Measurements from ENCODE around the gene CHPT1. TPM values are rescaled to one million over a fixed set of nuclear protein-coding genes. Genes with fewer than 3 reads are reported as not detected.
A peak's percentile ranks its signal among the peaks of the same experiment; 100 is the strongest.

CHPT1 gene
- total and polyA plus RNA-seq, 2 of the 13 experiments (the other 11 are each of a cell fraction or from before 2014, with no cell fraction given), result 117 to 178 TPM

DNA sequence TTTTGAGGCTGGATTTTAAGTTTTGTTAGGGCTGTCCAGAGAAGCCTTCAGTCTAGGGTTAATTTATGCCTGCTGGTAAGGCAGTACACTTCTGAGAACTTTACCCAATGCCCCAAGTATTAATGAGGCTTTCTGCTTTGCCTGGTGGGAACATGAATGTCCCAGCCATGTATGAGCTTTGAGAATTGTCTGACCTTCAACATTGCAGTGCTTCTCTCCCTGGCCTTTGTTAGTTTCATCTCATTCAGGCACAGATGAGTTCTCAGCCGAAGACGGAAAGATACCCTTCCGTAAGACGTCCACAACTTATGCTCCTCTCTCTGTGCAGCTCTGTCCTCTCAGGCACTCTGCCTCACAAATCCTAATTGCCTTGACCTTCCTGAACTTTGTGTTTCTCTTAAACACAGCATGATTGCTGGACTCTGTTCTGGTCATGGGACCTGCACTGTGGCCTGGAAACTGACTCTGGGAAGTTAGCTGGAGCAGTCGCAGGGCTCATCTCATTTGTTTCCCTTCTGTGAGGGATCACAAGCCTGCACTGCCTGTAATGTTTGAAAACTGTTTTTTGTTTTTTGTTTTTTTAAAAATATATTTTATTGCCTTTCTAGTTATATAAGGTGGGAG lies 15.7 kb downstream of the CHPT1 start (continued):
- TF ChIP-seq, protein P1, sequence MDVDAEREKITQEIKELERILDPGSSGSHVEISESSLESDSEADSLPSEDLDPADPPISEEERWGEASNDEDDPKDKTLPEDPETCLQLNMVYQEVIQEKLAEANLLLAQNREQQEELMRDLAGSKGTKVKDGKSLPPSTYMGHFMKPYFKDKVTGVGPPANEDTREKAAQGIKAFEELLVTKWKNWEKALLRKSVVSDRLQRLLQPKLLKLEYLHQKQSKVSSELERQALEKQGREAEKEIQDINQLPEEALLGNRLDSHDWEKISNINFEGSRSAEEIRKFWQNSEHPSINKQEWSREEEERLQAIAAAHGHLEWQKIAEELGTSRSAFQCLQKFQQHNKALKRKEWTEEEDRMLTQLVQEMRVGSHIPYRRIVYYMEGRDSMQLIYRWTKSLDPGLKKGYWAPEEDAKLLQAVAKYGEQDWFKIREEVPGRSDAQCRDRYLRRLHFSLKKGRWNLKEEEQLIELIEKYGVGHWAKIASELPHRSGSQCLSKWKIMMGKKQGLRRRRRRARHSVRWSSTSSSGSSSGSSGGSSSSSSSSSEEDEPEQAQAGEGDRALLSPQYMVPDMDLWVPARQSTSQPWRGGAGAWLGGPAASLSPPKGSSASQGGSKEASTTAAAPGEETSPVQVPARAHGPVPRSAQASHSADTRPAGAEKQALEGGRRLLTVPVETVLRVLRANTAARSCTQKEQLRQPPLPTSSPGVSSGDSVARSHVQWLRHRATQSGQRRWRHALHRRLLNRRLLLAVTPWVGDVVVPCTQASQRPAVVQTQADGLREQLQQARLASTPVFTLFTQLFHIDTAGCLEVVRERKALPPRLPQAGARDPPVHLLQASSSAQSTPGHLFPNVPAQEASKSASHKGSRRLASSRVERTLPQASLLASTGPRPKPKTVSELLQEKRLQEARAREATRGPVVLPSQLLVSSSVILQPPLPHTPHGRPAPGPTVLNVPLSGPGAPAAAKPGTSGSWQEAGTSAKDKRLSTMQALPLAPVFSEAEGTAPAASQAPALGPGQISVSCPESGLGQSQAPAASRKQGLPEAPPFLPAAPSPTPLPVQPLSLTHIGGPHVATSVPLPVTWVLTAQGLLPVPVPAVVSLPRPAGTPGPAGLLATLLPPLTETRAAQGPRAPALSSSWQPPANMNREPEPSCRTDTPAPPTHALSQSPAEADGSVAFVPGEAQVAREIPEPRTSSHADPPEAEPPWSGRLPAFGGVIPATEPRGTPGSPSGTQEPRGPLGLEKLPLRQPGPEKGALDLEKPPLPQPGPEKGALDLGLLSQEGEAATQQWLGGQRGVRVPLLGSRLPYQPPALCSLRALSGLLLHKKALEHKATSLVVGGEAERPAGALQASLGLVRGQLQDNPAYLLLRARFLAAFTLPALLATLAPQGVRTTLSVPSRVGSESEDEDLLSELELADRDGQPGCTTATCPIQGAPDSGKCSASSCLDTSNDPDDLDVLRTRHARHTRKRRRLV (CRISPR knock-in tag; IDR thresholded peaks at IDR 0.05), result no peak
- TF ChIP-seq IKZF1 (IDR thresholded peaks at IDR 0.05) (no peak), ZBTB7B (CRISPR knock-in tag; IDR thresholded peaks at IDR 0.05) (0 out of 2 replicates have a peak, but pooled peaks have one; percentile 50), ZNF543 (CRISPR knock-in tag; IDR thresholded peaks at IDR 0.05) (no peak), ZBTB38 (CRISPR knock-in tag; IDR thresholded peaks at IDR 0.05) (no peak), ZNF557 (CRISPR knock-in tag; IDR thresholded peaks at IDR 0.05) (no peak), HES4 (CRISPR knock-in tag; IDR thresholded peaks at IDR 0.05; ENCODE audit: borderline replicate concordance) (no peak), ZNF772 (CRISPR knock-in tag; IDR thresholded peaks at IDR 0.05) (no peak), TGIF2 (CRISPR knock-in tag; IDR thresholded peaks at IDR 0.05) (no peak), ZNF264 (CRISPR knock-in tag; IDR thresholded peaks at IDR 0.05) (peak; percentile 84; the same call in 1 of the 2 replicates), SOX6 (IDR thresholded peaks at IDR 0.05) (no peak), SOX6 (CRISPR knock-in tag; IDR thresholded peaks at IDR 0.05) (peak; percentile 83), ZNF124 (CRISPR knock-in tag; IDR thresholded peaks at IDR 0.05) (0 out of 2 replicates have a peak, but pooled peaks have one; percentile 74), MIXL1 (CRISPR knock-in tag; IDR thresholded peaks at IDR 0.05) (peak; percentile 97), ZMYM3 (CRISPR knock-in tag; IDR thresholded peaks at IDR 0.05) (peak; percentile 85), ZNF891 (CRISPR knock-in tag; IDR thresholded peaks at IDR 0.05) (no peak), ISL2 (CRISPR knock-in tag; IDR thresholded peaks at IDR 0.05) (peak; percentile 75)
- TF ChIP-seq, protein P2, sequence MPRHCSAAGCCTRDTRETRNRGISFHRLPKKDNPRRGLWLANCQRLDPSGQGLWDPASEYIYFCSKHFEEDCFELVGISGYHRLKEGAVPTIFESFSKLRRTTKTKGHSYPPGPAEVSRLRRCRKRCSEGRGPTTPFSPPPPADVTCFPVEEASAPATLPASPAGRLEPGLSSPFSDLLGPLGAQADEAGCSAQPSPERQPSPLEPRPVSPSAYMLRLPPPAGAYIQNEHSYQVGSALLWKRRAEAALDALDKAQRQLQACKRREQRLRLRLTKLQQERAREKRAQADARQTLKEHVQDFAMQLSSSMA (CRISPR knock-in tag; IDR thresholded peaks at IDR 0.05), result no peak
- TF ChIP-seq, protein P3, sequence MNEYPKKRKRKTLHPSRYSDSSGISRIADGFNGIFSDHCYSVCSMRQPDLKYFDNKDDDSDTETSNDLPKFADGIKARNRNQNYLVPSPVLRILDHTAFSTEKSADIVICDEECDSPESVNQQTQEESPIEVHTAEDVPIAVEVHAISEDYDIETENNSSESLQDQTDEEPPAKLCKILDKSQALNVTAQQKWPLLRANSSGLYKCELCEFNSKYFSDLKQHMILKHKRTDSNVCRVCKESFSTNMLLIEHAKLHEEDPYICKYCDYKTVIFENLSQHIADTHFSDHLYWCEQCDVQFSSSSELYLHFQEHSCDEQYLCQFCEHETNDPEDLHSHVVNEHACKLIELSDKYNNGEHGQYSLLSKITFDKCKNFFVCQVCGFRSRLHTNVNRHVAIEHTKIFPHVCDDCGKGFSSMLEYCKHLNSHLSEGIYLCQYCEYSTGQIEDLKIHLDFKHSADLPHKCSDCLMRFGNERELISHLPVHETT (CRISPR knock-in tag; conservative IDR thresholded peaks at IDR 0.05), result no peak
- TF ChIP-seq, protein P4, sequence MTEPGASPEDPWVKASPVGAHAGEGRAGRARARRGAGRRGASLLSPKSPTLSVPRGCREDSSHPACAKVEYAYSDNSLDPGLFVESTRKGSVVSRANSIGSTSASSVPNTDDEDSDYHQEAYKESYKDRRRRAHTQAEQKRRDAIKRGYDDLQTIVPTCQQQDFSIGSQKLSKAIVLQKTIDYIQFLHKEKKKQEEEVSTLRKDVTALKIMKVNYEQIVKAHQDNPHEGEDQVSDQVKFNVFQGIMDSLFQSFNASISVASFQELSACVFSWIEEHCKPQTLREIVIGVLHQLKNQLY (CRISPR knock-in tag; IDR thresholded peaks at IDR 0.05), result peak; percentile 93
- TF ChIP-seq, protein P5, sequence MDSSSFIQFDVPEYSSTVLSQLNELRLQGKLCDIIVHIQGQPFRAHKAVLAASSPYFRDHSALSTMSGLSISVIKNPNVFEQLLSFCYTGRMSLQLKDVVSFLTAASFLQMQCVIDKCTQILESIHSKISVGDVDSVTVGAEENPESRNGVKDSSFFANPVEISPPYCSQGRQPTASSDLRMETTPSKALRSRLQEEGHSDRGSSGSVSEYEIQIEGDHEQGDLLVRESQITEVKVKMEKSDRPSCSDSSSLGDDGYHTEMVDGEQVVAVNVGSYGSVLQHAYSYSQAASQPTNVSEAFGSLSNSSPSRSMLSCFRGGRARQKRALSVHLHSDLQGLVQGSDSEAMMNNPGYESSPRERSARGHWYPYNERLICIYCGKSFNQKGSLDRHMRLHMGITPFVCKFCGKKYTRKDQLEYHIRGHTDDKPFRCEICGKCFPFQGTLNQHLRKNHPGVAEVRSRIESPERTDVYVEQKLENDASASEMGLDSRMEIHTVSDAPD (CRISPR knock-in tag; IDR thresholded peaks at IDR 0.05), result no peak
- TF ChIP-seq, protein P6, sequence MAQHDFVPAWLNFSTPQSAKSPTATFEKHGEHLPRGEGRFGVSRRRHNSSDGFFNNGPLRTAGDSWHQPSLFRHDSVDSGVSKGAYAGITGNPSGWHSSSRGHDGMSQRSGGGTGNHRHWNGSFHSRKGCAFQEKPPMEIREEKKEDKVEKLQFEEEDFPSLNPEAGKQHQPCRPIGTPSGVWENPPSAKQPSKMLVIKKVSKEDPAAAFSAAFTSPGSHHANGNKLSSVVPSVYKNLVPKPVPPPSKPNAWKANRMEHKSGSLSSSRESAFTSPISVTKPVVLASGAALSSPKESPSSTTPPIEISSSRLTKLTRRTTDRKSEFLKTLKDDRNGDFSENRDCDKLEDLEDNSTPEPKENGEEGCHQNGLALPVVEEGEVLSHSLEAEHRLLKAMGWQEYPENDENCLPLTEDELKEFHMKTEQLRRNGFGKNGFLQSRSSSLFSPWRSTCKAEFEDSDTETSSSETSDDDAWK (CRISPR knock-in tag; IDR thresholded peaks at IDR 0.05), result no peak
